Stimulated activated CD4-positive, alpha-beta T cell treated with anti-CD3 and anti-CD28 coated beads, Interleukin-1b, Interleukin-23, amount 100 ng/mL, for 1 hour (primary cell): ENCODE measurements around the gene BRD4.
A peak's percentile ranks its signal among the peaks of the same experiment; 100 is the strongest.
"Not testable (repeated sequence)": the region's sequence is repeated elsewhere in the genome, so short reads cannot be mapped to it uniquely, and the experiment has no call there.

Source experiments
- DNase-seq, 2 donors: peaks; one replicate each; pipeline ENCODE4 v3.0.0-alpha.2; 2020; ENCODE audit warnings: low read depth in 2 of 2

BRD4 gene

DNA sequence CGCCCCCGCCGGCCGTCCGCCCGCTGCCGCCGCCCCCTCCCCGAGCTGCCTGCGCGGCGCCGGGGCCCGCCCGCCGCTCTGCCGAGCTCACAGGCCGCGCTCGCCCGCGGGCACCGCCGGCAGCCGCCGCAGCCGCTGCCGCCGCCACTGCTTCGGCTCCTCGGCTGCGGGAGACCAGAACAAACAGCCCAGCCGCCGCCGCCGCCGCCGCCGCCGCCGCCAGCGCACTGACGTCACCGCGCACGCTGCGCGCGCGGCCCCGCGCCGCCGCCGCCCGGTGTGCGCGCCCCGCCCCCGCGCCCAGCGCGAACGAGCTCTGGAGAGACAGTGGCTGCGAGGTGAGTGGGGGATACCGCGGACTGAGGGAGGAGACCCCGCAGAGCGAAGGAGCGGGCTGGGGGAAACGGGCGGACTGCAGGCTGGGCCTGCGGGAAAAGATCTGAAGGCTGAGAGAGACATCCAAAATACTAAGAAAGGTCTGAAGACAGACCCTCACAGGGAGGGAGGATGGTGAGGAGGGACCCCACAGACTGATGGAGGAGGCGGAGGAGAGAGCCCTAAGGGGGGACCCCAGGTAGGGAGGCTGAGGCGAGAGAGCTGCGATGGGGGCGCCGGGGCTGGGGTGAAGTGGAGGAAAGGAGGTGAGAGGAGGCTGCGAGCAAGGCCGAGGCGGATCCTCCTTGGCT is at the start of gene BRD4:
Gene BRD4, minus strand, starts transcription at position 229 of the 686 bp plus-strand sequence. CDS start 59,440 bp downstream, outside the sequence.
- peak; percentile 41 to 63 for DNase-seq

DNA sequence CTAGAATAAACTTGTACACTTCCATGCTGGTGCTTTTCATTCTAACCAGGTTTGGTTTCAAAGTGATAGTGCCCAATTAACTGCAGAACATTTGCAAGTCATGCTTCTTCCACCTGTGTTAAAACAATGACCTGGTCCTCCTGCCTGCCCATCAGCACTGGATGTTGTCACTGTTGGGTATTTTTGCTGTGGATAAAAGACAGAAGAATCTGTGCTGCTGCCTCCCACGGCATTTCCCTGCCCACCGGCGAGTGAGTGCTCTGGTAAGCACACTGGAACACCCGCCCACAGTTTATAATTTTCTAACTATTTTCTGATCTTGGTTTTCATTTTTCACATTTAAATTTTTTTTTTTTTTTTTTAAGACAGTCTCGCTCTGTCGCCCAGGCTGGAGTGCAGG is 49.5 kb upstream of the BRD4 start:
- DNase-seq: no peak

DNA sequence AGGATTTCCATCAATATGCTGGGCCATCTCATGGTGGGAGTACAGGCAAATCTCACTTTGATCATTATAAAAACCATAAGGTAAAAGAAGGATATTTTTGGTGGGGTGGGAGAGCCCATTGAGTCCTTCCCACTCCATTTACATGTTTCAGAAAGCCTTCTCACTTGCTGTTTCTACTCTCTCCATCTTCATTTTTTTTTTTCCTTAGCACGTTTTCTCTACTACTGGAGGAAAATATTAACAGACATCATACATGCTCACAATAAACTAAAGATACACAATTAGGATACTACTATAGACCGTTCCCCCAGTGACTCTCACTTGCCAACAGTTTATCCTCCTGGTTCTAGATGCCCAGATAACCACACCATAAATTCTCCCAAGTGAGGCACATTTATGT is 49.1 kb upstream of the BRD4 start:
- DNase-seq: no peak

DNA sequence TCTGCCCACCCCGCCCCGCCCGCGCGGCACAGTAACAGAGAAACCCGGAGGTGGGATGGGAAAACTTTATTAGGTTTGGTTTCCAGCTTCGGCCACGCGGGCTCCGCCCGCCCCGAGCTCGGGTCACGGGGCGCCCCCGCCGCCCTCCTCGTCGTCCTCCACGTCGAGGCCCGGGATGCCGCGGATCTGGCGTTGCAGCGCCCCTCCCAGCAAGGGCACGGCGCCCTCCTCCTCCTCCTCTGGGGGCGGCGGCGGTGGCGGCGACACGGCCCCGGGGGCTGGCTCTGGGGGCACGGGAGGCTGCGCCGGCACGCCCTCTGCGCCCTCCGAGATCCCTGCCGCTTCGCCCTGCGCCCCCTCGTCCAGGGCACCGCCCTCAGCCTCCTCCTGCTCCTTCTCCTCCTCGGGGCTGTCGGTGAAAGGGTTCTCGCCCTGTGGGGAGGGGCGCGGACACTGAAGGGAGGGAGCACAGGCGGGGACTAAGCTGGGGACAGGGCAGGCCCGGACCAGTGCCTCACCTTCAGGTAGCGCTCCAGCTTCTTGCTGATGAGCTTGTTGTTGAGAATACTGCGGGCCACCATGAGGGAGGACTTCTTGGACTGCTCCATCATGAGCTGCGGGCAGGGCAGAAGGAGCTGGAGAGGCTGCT is 47.8 kb upstream of the BRD4 start:
- DNase-seq: no peak

DNA sequence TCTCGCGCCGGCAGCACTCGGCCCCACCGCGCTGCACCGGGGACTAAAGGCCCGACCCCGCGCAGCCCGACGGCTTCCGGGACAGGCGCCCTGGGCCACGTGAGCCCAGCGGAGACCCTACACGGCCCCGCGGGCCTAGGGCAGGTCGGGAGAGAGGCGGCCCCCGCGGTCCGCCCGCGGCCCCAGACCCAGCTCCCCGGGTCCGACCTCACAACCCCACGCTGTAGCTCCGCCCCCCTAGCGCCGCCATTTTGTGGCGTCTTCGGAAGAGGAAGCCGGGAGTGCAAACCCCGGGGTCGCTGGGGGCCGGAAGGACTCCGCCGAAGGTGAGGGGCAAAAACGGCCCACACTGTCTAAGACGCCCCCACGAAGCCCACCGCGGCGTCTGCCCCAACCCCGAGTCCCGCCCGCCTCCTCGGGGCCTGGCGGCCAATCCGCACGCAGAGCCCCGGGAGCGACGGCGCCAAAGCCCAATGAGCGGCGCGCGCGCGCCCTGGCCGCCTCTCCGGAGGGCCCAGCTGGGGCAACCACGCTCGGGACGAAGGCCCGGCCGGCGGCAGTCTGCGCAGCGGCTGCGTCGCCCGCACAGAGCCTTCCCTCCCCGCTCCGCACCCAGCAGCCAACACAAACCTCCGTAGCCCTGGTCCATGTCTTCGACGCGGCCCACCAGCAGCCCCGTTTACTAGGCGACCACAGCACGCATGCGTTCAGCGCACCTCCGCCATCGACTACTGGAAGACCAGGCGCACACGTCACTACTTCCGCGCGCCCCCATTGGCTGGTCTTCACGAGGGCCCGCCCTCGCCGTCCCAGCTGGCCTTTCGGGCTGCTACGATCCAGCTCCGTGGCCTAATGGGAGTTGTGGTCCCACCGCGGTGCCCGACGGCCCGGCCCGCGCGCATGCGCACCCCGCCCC is 47.0 kb upstream of the BRD4 start, which contains the start of gene AKAP8:
Gene AKAP8, minus strand, starts transcription at position 705 of the 916 bp plus-strand sequence. Its CDS starts 56 bp downstream, at position 649.
- DNase-seq: peak; percentile 93 to 96

DNA sequence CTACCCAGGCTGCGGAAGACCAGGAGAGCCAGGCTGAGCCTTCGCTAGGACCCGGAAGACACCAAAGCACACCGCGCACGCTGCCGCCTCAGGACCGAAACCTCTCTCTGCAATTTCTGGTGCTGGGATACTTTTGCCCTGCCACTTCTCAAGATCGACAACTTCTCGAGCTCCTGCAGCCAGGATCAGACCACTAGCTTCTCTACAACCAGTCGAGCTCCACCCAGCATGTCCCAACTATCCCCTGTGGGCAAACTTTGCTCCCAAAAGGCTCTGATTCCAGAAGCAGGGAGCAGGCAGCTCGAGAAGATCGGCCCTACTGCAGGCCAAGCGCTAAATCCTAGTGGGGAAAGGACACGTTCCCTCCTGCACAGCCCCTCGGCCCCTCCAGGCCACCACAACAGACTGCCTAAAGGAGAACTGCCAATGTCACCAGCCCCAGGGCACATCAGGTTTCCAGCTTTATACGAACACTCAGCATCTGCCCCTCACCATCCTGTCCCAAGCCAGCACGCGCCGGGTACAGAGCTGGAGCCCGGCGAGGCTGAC is 46.3 kb upstream of the BRD4 start:
- no peak for DNase-seq

DNA sequence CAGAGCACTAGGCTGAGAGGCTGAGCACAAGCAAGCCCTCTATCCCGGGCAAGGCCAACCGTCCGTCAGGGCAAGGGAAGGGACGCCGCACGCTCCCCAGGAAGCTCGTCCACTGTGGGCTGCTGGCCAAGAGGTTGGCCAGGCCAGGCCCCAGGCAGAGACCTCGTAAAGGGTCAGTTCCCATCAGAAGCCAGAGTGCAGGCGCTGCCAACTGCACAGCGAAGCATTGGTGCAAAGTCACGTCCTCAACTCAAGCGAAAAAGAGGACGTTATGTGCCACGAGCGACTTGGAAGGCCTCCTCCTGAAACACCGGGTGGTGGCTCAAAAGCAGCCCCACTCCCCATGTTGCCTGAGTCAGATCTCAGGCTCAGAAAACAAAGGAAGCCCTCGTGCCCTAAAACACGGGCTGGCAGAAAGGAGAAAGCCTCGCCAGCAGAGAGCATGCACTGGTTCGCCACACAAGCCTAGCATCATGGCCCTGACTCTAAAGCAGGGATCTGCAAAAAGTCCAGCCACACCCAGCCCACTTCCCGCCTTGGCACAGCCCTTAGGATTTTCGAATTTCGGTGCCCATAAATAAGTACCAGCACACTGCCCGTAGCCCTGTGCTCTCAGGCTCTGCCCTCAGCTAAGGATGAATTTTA is 42.6 kb upstream of the BRD4 start:
- no peak for DNase-seq

DNA sequence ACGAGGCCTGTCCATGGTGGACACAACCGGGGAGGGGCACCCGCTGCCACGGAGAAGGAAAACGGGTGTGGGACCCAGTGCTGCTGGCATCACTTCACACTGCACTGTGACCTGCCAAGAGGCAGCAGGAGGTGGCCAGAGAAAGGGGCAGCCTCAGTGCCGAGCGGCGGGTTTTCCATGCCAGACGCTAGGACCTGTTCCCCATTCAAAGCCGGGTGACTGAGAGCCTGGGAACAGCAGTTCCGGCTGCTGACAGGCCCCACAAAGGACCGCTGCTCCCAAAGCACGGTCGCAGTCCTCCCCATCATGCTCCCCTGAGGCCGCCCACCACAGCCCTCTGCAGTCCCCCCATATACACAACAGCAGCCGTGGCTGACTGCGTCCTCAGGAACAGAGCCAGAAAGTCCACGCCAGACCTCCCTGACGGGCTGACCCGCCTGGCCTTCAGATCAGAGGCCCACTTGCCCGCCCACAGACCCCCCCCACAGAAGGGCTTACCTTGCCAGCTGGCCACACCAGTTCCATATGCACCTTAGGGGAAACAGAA is 41.8 kb upstream of the BRD4 start:
- no peak for DNase-seq

DNA sequence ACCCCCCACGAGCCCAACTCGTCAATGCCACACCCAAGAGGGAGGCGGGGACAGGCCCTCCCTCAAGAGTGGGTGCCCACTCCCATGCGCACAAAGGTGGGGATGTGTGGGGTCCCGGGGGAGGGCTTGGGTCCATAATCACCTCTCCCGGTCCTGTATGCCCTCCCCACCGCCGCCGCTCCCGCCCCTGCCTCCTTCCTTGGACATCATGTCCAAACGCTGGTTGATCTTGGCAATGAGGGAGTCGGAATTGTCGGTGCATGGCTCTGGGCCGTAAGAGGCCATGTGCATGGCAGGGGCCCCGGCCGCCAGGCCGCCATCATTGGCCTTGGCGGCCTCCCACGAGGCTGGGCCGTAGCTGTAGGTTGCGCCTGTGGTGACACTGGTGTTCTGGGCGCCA is 41.3 kb upstream of the BRD4 start:
- DNase-seq: no peak

DNA sequence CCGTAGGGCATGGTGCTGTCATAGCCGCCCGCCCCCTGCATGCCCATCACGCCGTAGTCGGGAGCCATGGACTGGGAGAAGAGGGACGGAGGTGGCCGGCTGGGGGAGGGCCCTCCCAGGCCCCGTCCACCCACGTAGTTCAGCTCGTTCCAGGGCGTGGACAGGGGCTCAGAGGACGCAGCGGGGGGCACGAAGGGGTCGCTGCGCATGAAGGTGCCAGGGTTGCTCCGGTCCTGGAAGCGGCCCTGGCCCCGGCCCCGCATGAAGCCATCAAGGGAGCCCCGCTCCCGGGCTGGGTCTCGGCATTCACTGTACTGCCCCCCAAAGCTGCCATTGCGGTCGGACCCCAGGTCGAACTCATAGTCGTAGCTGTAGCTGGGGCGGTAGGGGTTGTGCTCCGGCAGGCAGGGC is 40.6 kb upstream of the BRD4 start:
- no peak for DNase-seq

DNA sequence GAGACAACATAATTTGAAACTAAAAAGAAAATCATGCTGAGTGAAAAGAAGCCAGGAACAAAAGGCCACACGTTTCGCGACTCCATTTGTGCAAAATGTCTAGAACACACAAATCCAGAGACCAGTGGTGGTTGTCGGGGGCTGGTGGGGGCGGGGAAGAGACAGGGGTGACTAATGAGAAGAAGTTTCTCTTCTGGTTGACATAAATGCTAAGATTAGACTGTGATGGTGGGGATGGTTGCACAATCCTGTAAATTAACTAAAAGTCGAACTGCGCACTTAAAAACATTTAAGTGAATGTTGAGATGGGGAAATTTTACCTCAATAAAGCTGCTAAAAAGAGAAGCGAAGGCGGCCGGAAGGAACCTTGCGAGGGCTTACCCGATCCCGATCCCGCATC is 40.1 kb upstream of the BRD4 start:
- no peak for DNase-seq

DNA sequence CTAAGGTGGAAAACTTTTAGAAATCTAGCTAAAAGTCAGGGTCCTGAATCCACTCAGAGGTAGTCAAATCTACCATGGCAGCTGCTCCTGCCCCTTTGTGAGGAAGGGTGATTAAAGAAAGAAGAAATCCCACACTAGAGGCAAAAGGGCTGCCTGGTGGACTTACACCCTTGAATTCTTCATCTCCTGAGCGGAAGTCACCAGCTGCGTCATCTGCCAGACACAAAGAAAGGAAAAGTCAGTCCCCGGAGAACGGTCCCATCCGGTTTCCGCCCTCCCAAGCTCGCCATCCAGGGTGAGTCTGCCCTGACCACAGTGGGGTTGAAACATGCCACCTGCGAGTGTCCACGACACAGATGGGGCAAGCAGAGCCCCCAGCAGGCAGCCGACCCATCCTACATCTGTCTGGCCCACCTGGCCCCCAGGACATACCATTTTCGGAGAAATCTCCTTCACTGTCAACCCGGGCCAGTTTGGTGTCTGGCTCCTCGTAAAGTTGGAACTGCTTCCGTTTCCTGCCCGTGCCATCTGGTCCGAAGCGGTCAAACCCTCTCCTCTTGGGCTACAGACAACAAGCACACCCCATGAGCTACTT is 39.5 kb upstream of the BRD4 start:
- no peak for DNase-seq

DNA sequence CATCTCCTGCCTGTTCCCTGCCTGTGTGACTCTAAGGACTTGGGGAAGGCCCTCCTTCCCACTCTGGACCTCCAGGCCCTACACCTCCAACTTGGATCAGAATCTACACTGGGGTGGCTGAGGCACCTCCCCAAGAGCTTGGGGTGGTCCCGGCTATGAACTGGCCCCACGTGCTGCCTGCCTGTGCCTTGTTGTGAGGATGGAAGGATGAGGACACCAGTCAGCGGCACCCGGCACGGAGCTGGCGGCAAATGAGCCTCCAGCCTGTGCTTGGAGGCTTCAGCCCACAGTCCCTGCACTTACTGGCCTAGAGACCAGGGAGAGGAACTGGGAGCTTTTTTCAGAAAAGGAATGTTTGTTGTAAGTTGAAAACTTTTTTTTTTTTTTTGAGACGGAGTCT is 38.8 kb upstream of the BRD4 start:
- no peak for DNase-seq

DNA sequence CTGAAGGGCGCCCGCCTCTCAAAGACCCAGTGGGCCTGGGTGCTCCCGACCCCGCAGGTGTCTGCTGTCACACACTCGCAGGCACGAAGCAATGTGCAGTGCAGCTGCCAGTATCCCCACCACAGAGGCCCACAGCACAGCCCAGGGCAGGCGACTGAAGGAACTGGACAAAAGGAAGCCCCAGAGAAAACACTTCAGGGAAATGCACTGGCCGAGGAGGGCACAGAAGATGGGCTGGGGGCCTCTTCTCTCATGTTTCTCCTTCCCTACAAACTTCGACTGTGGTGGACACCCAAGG is 37.2 kb upstream of the BRD4 start:
- DNase-seq: no peak

DNA sequence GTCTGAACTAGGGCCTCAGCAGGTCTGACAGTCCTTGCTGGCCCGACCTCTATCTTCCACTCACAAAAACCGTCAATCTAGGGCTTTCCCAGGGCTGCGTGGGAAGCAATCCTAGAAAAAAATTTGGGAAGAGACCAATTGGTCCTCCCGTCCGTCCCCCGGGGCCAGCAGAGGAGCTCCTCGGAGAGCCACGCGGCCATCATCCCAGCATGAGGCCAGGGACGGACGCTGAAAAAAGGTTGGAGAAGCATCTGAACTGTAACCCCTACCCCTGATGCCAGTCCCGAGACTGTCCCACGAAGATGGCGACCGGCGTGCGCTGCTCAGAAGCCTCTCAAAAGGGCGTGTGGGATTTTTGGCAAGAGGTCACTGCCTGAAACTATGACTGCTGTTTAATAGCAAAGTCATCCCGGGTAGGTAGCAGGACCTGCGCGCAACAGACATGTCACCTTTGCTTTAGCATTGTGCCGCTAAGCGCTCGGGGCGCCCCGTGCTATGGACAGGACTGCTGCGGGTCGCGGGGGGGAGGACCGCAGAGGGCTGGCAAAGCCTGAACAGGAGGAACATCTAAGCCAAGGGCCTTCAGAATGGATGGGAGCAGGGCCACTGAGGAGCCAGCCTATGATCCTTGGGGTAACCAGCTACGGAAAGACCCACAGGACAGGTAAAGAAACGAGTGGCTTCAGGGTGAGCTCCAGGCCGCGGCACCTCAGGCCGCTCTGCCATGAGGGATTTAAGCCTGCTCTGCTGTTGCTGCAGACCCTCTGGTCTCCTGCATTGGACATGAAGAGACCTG is 36.7 kb upstream of the BRD4 start:
- no peak for DNase-seq

DNA sequence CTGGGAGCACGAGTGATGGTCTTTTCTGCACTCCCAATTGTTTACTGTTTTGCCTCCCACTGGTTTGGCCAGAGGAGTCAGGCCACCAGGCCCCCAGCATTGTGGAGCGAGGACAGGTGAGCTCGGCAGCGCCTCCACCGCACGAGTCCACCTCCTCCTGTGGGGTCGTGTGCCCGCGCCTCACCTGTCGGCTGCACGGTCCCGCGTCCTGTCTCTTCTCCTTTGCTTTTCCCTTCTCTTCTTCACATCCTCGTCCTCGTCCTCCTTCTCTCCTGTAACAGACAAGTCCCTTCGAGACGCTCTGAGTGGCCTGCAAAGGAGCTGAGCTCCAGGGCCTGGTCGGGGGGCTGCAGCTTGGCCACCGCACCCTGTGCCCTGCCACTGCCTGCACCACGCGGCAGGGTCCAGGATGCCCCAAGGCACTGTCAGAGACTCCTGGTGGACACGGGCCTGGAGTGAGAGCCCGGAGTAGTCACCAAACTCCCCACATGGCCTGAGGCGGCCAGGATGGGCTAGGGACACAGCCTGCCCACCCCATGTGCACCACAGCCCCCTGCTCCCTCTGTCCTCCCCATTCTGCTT is 35.8 kb upstream of the BRD4 start:
- no peak for DNase-seq

DNA sequence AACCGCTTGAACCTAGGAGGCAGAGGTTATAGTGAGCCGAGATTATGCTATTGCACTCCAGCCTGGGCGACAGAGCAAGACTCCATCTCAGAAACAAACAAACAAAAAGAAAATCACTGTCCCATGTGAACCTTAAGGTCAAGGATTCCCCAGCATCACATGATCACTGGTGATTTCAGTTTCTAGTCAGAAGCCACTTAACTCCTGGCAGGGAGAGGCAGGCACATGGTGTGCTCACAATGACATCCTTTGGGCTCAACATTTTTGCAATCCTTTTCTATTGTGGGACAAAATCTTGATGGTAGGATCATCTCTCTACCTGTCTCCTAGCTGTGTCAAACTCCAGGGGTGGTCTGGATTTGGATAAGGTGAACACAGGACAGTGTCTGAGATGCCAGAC is 35.1 kb upstream of the BRD4 start:
- DNase-seq: no peak

DNA sequence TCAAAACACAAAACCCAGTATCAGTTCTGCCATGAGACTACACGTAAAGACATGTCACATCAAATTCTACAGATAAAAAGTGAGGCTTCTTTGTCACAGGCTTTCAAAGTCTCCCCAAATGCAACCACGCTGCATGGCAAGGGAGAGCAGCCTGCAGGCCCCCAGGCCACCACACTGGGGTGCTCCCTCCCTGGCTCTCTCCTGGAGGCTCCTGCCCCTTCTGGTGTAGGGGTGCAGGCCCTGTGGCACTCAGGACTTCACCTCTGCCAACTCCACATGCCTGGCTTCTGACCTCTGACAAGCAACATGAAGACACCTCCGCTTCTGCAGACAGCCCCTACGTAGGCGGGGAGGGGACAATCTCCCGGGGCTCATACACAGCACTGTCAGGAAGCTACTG is 32.9 kb upstream of the BRD4 start:
- DNase-seq: no peak

DNA sequence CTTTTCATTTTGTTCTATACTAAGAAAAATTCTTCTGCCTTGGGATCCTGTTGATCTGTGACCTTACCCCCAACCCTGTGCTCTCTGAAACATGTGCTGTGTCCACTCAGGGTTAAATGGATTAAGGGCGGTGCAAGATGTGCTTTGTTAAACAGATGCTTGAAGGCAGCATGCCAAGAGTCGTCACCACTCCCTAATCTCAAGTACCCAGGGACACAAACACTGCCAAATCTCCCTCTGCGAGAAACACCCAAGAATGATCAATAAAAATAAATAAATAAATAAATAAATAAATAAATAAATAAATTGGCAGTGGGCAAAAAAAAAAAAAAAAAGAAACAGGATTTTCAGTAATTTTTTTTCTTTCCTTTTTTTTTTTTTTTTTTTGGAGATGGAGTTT is 31.5 kb upstream of the BRD4 start:
- not testable (repeated sequence) for DNase-seq

DNA sequence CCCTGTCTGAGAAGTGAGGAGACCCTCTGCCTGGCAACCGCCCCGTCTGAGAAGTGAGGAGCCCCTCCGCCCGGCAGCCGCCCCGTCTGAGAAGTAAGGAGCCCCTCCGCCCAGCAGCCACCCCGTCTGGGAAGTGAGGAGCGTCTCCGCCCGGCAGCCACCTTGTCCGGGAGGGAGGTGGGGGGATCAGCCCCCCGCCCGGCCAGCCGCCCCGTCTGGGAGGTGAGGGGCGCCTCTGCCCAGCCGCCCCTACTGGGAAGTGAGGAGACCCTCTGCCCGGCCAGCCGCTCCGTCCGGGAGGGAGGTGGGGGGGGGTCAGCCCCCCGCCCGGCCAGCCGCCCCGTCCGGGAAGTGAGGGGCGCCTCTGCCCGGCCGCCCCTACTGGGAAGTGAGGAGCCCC is 30.7 kb upstream of the BRD4 start:
- not testable (repeated sequence) for DNase-seq
